SHP77 treated with DMSO at 0.1 percent for 48 hours (cell line): ENCODE measurements around the gene ELAPOR1.
A peak's percentile ranks its signal among the peaks of the same experiment; 100 is the strongest.

Source experiments
- DNase-seq: peaks from one replicate; lab custom pipeline; 2025; lab: John Stamatoyannopoulos, UW

The ELAPOR1 gene, protein sequence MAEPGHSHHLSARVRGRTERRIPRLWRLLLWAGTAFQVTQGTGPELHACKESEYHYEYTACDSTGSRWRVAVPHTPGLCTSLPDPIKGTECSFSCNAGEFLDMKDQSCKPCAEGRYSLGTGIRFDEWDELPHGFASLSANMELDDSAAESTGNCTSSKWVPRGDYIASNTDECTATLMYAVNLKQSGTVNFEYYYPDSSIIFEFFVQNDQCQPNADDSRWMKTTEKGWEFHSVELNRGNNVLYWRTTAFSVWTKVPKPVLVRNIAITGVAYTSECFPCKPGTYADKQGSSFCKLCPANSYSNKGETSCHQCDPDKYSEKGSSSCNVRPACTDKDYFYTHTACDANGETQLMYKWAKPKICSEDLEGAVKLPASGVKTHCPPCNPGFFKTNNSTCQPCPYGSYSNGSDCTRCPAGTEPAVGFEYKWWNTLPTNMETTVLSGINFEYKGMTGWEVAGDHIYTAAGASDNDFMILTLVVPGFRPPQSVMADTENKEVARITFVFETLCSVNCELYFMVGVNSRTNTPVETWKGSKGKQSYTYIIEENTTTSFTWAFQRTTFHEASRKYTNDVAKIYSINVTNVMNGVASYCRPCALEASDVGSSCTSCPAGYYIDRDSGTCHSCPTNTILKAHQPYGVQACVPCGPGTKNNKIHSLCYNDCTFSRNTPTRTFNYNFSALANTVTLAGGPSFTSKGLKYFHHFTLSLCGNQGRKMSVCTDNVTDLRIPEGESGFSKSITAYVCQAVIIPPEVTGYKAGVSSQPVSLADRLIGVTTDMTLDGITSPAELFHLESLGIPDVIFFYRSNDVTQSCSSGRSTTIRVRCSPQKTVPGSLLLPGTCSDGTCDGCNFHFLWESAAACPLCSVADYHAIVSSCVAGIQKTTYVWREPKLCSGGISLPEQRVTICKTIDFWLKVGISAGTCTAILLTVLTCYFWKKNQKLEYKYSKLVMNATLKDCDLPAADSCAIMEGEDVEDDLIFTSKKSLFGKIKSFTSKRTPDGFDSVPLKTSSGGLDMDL

DNA sequence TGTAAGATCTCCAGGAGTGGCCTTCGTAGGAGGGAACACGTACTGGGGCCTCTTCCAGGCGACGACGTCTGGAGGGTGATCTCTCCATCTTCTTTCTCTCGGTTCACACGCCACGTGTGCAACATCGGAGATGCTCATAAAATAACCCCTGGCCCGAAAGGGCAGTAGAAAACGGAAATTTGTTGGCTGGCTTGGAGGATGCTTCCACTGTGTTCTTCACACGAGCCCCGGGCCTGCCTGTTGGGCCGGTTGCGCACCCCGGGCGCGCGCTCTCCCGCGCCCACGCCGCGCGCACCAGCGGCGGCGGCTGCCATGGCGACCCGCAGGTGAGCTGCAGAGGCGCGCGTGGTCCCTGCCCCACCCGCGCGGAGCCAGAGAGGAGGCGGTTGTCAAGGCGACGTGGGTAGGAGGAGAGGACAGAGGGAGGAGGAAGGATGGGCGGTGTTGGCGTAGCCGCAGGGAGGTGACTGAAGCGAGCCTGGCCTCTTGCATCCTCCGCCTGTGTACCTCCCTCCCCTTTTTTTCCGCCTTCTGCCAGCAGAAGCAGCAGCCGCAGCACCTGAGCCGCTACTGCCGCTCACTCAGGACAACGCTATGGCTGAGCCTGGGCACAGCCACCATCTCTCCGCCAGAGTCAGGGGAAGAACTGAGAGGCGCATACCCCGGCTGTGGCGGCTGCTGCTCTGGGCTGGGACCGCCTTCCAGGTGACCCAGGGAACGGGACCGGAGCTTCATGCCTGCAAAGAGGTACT is at the start of gene ELAPOR1:
TSS of gene ELAPOR1 (plus strand) at position 526 of the 752 bp plus-strand sequence. CDS start at position 595, 69 bp downstream.
- peak; percentile 25 for DNase-seq

DNA sequence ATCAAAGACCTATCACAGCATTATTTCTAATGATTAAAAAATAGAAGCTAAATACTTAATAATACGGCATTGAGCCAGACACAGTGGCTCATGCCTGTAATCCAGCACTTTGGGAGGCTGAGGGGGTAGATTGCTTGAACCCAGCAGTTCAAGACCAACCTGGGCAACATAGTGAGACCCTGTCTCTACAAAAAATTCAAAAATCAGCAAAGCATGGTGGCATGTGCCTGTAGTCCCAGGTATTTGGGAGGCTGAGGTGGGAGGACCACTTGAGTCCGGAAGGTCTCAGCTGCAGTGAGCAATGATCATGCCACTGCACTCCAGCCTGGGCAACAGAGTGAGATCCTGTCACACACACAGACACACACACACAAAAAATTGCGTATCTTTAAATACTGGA is 48.8 kb upstream of the ELAPOR1 start:
- no peak for DNase-seq

DNA sequence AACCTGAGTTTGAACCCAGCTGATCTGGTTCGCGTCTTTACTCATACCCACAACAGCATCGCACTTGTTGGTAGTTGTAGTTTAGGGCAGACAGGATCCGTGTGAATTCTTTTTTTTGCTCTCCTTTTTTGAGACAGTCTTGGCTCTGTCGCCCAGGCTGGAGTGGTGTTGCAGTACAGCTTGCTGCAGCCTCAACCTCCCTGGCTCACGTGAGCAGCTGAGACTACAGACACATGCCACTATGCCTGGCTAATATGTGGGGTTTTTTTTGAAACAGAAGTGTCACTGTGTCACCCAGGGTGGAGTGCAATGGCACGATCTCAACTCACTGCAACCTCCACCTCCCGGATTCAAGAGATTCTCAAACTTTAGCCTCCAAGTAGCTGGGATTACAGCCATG is 46.0 kb upstream of the ELAPOR1 start:
- no peak for DNase-seq

DNA sequence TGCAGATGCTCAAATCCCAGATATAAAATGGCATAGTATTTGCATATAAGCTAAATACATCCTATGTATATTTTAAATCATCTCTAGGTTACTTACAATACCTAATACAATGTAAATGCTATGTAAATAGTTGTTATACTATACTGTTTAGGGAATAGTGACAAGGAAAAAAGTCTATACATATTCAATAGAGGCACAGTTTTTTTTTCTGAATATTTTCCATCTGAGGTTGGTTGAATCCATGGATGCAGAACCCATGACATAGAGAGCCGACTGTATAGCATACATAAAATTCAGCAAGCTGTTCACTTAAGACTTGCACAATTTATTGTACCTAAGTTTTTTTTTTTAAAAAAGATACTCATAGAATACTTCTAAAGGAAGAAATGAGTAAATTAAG is 44.6 kb upstream of the ELAPOR1 start:
- no peak for DNase-seq

DNA sequence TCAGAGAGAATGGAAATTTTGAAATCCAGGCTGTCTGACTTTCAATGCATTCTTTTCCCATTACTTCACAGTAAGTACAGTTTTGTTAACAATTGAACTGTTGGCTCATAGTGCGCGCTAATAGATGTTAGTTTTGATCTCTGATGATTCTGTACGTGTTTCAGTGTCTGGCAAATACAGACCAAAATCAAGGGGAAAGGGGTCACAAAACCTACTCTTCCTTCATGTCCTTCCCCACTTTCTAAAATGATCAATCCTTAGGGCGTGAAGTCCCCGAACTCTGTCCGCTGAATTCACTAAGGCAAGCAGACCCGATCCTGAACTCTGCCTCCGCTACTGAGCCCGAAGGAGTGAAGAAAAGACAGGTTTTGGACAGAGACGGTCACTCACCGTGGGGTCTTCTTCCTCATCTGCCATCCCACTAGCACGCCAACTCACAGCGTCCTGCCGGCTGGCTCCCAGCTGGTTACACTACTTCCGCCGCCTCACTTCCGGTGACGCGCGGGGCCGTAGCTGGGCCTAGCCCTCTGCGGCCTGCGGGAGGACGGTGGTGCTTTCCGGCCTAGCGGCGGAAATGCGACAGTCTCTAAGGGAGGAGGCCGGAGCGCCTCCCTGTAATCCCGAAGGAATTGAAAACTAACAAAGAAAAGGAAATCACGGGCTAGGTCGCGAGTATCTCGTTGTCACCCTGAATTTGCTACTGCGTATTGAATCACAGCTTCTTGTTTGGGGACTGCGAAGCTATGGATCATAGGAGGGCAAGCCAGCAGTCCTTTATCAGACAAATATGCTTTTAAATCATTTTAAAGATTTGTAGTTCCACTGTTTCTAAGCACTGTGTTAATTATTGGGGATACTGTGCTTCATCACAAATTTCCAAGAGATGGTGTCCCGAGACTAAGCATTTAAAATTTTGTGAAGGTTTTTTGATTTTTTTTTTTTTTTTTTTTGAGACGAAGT is 38.1 kb upstream of the ELAPOR1 start, which contains the start of gene TAF13:
TSS of gene TAF13 (minus strand) at position 473 of the 960 bp plus-strand sequence. CDS start at position 417, 56 bp downstream.
- peak; percentile 91 for DNase-seq

DNA sequence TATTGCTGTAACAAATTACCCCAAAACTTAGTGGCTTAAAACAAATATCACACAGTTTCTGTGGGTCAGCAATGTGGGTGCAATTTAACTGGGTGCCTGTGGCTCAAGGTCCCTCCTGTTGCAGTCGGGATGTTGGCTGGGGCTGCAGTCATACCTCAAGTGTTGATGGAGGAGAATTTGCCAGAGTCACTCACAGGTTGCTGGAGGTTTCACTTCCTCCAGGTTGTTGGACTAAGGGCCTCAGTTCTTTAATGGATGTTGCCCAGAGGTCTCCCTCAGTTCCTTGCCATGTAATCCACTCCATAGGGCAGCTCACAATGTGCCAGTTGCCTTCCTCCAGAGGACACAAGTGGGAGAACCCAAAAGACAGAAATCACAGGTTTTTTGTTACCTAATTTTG is 35.6 kb upstream of the ELAPOR1 start:
- DNase-seq, result no peak

DNA sequence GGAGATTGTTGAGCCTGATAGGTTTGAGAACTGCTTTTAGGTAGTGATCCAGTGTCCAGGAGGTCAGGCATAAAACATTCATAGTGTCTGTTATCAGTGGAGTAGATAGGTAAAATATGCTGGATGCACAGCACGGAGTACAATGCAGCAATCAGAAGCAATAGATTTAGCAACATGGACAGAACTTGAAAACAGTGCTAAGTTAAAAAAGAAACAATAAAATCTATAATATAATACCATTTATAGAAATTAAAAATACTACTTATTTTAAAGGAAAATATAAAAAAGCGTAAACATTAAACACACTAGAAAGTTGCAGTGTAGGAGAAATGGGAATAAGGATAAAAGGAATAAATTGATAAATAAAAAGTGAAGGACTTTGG is 34.7 kb upstream of the ELAPOR1 start:
- DNase-seq, result no peak

- no peak for DNase-seq
These were observed 33.4 kb upstream of the ELAPOR1 start for GRCh38 chr1:109080441-109081082.

- no peak for DNase-seq
These were observed 30.4 kb upstream of the ELAPOR1 start for GRCh38 chr1:109083501-109083900.

- no peak for DNase-seq
These were observed 30.0 kb upstream of the ELAPOR1 start for GRCh38 chr1:109083923-109084322.

GRCh38 chr1:109084563-109085517 is 29.1 kb upstream of the ELAPOR1 start:
- no peak for DNase-seq

DNA sequence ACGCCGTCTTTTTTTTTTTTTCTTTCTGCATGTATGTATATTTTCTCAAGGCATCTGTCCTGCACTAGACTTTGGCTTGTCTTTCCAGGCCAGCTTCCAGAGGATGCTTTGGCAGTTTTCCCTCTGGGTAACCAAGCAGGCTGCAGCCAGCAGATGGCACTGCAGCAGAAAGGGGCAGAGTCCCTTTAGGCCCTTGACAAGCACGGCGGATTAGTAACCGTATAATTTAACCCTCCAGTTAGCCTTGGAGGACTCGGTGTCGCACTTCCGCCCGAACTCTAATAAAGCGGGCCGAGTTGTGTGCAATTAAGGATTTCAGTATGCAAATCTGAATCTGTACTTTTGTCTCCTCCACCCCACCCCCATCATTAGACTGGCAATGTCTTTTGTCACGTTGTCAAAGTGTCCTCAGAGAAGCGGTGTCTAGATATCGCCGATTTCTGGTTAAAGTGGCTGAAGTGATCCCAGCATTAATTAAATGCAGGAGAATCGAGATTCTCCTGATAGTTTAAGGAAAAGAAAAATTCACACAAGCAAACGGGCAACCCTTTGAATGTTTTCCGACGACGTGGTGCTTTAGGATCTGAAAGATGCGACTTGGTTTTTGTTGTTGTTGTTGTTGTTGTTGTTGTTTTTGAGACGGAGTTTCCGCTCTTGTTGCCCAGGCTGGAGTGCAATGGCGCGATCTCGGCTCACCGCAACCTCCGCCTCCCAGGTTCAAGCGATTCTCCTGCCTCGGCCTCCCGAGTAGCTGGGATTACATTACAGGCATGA is 24.5 kb upstream of the ELAPOR1 start:
- peak; percentile 76 for DNase-seq

GRCh38 chr1:109090196-109091077 is 23.5 kb upstream of the ELAPOR1 start, which contains the start of gene TMEM167B:
TSS of gene TMEM167B (plus strand) at chr1:109090764. CDS start at chr1:109090873, 109 bp downstream.
- DNase-seq, result peak; percentile 72

GRCh38 chr1:109091078-109091838 is 22.7 kb upstream of the ELAPOR1 start:
- DNase-seq, result no peak

- no peak for DNase-seq
These were observed 22.1 kb upstream of the ELAPOR1 start for GRCh38 chr1:109091839-109092193.

DNA sequence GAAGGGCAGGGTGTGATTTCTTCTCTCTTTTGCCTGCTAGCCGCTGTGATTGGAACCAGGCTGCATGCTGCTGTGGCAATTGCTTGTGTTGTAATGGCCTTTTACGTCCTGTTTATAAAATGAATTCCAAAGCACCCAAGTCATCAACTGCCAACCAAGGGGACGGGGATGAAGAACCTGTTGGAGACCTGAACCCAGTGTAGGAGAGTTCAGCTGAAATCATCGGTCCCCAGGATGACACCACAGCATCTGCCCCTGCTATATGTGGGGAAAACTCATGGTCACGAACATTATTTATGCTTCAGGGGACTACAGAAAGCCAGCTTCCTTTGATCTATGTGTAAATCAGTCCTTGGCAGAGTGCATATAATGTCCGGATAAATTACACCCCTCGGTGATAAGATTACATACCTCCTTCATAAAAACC is 19.5 kb upstream of the ELAPOR1 start:
- DNase-seq, result no peak
